Right ventricle myocardium inferior (tissue), 1 donor: Measurements from ENCODE around the gene CYP46A1. TPM values are rescaled to one million over a fixed set of nuclear protein-coding genes. Genes with fewer than 3 reads are reported as not detected.

Experiments
- total RNA-seq: library from RNA; stranded (reverse); fragmentation: NEBNext Ultra II Directional; extraction: Animal tissue kit (Norgen Biotek cat#: 25700); gene quantifications from one replicate; pipeline ENCODE4 v1.2.1, GENCODE V29; 2021
- donor health status: DM: no; HTN: yes; CAD: no; lungs with severe emphysema.

Gene CYP46A1
- total RNA-seq, 1 donor from 2014 or later = 2.2 TPM

Other genes with a start within 250 kb of the CYP46A1 start
- 97.2 TPM for gene SETD3, start 203.4 kb upstream of the CYP46A1 start, total RNA-seq
- 29.2 TPM for gene CCNK, start 202.9 kb upstream of the CYP46A1 start, total RNA-seq
- gene CCDC85C, start 80.1 kb upstream of the CYP46A1 start, total RNA-seq = 53.1 TPM
- gene HHIPL1, start 39.2 kb upstream of the CYP46A1 start, total RNA-seq = 1.5 TPM
- gene EML1, start 109.1 kb downstream of the CYP46A1 start, total RNA-seq = 49.6 TPM